K562 (cell line): ENCODE data around the gene VMP1. TPM values are rescaled to one million over a fixed set of nuclear protein-coding genes. Genes with fewer than 3 reads are reported as not detected.

Experiments
- ATF7 ChIP-seq: fragments of 450-650 bp; IDR thresholded peaks from 2 replicates; pipeline ENCODE4 v1.7.1; 2014; ENCODE audit warnings: mild to moderate bottlenecking, moderate library complexity
- BDP1 ChIP-seq: IDR thresholded peaks from 3 replicates; pipeline ENCODE4 v1.6.1; 2011; ENCODE audit not compliant: insufficient read length, insufficient read depth
- CEBPG ChIP-seq, 3 experiments: fragments of 200-800 bp in 1 of 3; sonication (Bioruptor generic) in 1 of 3; sonication (generic) in 1 of 3; formaldehyde crosslinking in 1 of 3; IDR thresholded peaks in 2 of 3; conservative IDR thresholded peaks in 1 of 3; 2 replicates each; pipeline versions ENCODE4 v1.6.1 to v1.8.0; 2016 to 2022; ENCODE audit warnings: missing compliant biosample characterization in 2 of 3, missing genetic modification characterization in 2 of 3, mild to moderate bottlenecking in 1 of 3, missing genetic modification reagents in 1 of 3
- ID3 ChIP-seq, 2 experiments: fragments of 250-450 bp in 1 of 2; fragments of 450-650 bp in 1 of 2; sonication (Bioruptor Pico) in 1 of 2; IDR thresholded peaks; 2 replicates each; pipeline versions ENCODE4 v1.6.1 to v1.8.0; 2016 to 2021; ENCODE audit warnings: mild to moderate bottlenecking in 2 of 2, moderate library complexity in 2 of 2, missing compliant biosample characterization in 1 of 2, missing genetic modification characterization in 1 of 2
- POLR2A ChIP-seq: fragments of 450-650 bp; conservative IDR thresholded peaks from 2 replicates; pipeline ENCODE4 v1.6.1; 2016
- RHOXF2B ChIP-seq: fragments of 250-450 bp; sonication (Bioruptor Pico); conservative IDR thresholded peaks from 2 replicates; pipeline ENCODE4 v1.5.1; 2021
- SAFB2 ChIP-seq: fragments of 200-400 bp; formaldehyde crosslinking; IDR thresholded peaks from 2 replicates; pipeline ENCODE4 v1.6.1; 2018; ENCODE audit warnings: borderline replicate concordance, low read length, low read depth, moderate library complexity; ENCODE audit not compliant: severe bottlenecking
- TBP ChIP-seq: optimal IDR thresholded peaks from 2 replicates; pipeline ENCODE3; 2011; ENCODE audit warnings: low read depth, low read length, improper control_type of control experiment
- ZNF239 ChIP-seq: fragments of 250-450 bp; sonication (Bioruptor Pico); IDR thresholded peaks from 2 replicates; pipeline ENCODE4 v1.4.0; 2020; ENCODE audit warnings: mild to moderate bottlenecking
- ZNF277 ChIP-seq: fragments of 250-450 bp; sonication (Bioruptor Pico); IDR thresholded peaks from 2 replicates; pipeline ENCODE4 v1.8.0; 2022; ENCODE audit warnings: inconsistent platforms, mild to moderate bottlenecking, moderate library complexity, borderline replicate concordance
- ZNF785 ChIP-seq: fragments of 250-450 bp; sonication (Bioruptor Pico); IDR thresholded peaks from 2 replicates; pipeline ENCODE4 v1.4.0; 2020; ENCODE audit warnings: mild to moderate bottlenecking
- ZSCAN32 ChIP-seq: fragments of 450-650 bp; formaldehyde crosslinking; IDR thresholded peaks from 2 replicates; pipeline ENCODE4 v1.4.0; 2020; ENCODE audit warnings: mild to moderate bottlenecking, moderate library complexity
- polyA plus RNA-seq, 8 experiments: library from polyadenylated mRNA; depleted of rRNA in 4 of 8; stranded (reverse) in 5 of 8; unstranded in 3 of 8; fragments of >200 nt; fragmentation: Nextera tagmentation in 2 of 8; fragmentation: Illumina TruSeq in 1 of 8; extraction: Ambion mirVana in 2 of 8; extraction: Trizol in 1 of 8; gene quantifications; 2 replicates each; pipeline versions ENCODE4 v1.2.1 to v1.2.3, GENCODE V29; 2011 to 2014; ENCODE audit warnings: inconsistent platforms in 1 of 8, missing spikeins in 1 of 8
- total RNA-seq, 7 experiments: library from RNA; depleted of rRNA in 6 of 7; stranded (reverse); fragments of >200 nt in 6 of 7; fragmentation: Illumina TruSeq in 2 of 7; extraction: Trizol in 2 of 7; gene quantifications; 2 replicates each; pipeline versions ENCODE4 v1.2.1 to v1.2.3, GENCODE V29; 2011 to 2021; ENCODE audit warnings: low replicate concordance in 1 of 7
- TF ChIP-seq, protein P1 (sequence below): fragments of 250-450 bp; sonication (Bioruptor Pico); IDR thresholded peaks from 2 replicates; pipeline ENCODE4 v1.8.0; 2022; ENCODE audit warnings: moderate library complexity, mild to moderate bottlenecking, inconsistent platforms
- TF ChIP-seq, protein P2 (sequence below): fragments of 250-450 bp; sonication (Bioruptor Pico); IDR thresholded peaks from 2 replicates; pipeline ENCODE4 v1.8.0; 2022; ENCODE audit warnings: moderate library complexity, mild to moderate bottlenecking, inconsistent platforms
- TF ChIP-seq, protein P3 (sequence below): IDR thresholded peaks from 3 replicates; pipeline ENCODE4 v1.6.1; 2011; ENCODE audit warnings: borderline replicate concordance, mild to moderate bottlenecking, moderate library complexity; ENCODE audit not compliant: insufficient read length; ENCODE audit errors: extremely low read depth
- TF ChIP-seq, protein P4 (sequence below): fragments of 250-450 bp; sonication (Bioruptor Pico); IDR thresholded peaks from 2 replicates; pipeline ENCODE4 v1.4.0; 2020; ENCODE audit warnings: mild to moderate bottlenecking, moderate library complexity

VMP1 gene
- total and polyA plus RNA-seq, 9 of the 15 experiments (the other 6 are each of a cell fraction or from before 2014, with no cell fraction given): 123 to 304 (median 151) TPM

DNA sequence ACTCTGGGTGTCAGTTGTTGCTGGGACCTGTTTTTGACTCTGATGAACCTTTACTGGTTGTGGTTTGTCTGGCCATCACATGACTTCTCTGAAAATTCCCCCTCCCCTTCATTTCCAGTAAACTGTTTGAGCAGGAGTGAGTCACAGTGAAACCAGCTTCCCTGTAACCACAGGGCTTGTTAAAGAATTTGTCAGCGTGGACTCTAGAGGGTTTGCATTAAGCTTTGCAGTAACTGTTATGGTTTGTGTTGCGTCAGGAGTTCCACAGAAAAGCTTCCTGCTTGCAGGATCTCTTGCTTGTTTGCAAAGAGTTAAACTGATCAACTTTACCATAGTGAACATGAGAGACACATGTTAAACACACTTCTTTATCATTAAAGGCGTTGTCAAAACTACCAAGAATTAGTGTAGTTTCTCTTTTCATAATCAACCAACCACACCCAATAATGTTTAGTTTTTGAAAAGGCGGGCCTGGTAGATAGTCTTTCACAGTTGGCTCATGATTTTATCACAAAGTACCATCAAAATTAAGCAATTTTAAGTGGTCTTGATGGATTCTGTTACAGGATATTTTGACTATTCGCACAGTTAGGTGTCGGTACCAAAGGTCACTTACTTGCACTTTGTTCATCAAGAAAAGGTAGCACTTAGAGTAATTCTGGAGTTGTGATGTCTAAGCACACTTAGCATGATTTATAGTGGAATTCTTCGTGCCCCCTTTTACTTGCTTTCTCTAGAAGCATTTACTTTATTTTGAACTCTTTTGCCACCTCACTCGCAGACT, 79.3 kb downstream of the VMP1 start (continued):
- TF ChIP-seq, protein P1, sequence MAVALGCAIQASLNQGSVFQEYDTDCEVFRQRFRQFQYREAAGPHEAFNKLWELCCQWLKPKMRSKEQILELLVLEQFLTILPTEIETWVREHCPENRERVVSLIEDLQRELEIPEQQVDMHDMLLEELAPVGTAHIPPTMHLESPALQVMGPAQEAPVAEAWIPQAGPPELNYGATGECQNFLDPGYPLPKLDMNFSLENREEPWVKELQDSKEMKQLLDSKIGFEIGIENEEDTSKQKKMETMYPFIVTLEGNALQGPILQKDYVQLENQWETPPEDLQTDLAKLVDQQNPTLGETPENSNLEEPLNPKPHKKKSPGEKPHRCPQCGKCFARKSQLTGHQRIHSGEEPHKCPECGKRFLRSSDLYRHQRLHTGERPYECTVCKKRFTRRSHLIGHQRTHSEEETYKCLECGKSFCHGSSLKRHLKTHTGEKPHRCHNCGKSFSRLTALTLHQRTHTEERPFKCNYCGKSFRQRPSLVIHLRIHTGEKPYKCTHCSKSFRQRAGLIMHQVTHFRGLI: no peak
- TF ChIP-seq, protein P2, sequence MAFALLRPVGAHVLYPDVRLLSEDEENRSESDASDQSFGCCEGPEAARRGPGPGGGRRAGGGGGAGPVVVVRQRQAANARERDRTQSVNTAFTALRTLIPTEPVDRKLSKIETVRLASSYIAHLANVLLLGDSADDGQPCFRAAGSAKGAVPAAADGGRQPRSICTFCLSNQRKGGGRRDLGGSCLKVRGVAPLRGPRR (CRISPR knock-in tag): no peak
- TF ChIP-seq RHOXF2B (CRISPR knock-in tag) (no peak), CEBPG (CRISPR knock-in tag; IDR thresholded peaks at IDR 0.05) (peak; percentile 92), CEBPG (tag; conservative IDR thresholded peaks at IDR 0.05 in 1 of 2, IDR thresholded peaks at IDR 0.05 in 1 of 2) (peak; percentile 88 to 96), TBP (peak; percentile 82), ZNF785 (no peak), ID3 (CRISPR knock-in tag; IDR thresholded peaks at IDR 0.05) (no peak), ID3 (tag; IDR thresholded peaks at IDR 0.05) (no peak), ZSCAN32 (CRISPR knock-in tag) (no peak), ZNF239 (CRISPR knock-in tag) (no peak), BDP1 (no peak), POLR2A (peak; percentile 72), ATF7 (peak; percentile 92), SAFB2 (no peak), ZNF277 (CRISPR knock-in tag) (no peak)
- TF ChIP-seq, protein P3, sequence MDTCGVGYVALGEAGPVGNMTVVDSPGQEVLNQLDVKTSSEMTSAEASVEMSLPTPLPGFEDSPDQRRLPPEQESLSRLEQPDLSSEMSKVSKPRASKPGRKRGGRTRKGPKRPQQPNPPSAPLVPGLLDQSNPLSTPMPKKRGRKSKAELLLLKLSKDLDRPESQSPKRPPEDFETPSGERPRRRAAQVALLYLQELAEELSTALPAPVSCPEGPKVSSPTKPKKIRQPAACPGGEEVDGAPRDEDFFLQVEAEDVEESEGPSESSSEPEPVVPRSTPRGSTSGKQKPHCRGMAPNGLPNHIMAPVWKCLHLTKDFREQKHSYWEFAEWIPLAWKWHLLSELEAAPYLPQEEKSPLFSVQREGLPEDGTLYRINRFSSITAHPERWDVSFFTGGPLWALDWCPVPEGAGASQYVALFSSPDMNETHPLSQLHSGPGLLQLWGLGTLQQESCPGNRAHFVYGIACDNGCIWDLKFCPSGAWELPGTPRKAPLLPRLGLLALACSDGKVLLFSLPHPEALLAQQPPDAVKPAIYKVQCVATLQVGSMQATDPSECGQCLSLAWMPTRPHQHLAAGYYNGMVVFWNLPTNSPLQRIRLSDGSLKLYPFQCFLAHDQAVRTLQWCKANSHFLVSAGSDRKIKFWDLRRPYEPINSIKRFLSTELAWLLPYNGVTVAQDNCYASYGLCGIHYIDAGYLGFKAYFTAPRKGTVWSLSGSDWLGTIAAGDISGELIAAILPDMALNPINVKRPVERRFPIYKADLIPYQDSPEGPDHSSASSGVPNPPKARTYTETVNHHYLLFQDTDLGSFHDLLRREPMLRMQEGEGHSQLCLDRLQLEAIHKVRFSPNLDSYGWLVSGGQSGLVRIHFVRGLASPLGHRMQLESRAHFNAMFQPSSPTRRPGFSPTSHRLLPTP: no peak
- TF ChIP-seq, protein P4, sequence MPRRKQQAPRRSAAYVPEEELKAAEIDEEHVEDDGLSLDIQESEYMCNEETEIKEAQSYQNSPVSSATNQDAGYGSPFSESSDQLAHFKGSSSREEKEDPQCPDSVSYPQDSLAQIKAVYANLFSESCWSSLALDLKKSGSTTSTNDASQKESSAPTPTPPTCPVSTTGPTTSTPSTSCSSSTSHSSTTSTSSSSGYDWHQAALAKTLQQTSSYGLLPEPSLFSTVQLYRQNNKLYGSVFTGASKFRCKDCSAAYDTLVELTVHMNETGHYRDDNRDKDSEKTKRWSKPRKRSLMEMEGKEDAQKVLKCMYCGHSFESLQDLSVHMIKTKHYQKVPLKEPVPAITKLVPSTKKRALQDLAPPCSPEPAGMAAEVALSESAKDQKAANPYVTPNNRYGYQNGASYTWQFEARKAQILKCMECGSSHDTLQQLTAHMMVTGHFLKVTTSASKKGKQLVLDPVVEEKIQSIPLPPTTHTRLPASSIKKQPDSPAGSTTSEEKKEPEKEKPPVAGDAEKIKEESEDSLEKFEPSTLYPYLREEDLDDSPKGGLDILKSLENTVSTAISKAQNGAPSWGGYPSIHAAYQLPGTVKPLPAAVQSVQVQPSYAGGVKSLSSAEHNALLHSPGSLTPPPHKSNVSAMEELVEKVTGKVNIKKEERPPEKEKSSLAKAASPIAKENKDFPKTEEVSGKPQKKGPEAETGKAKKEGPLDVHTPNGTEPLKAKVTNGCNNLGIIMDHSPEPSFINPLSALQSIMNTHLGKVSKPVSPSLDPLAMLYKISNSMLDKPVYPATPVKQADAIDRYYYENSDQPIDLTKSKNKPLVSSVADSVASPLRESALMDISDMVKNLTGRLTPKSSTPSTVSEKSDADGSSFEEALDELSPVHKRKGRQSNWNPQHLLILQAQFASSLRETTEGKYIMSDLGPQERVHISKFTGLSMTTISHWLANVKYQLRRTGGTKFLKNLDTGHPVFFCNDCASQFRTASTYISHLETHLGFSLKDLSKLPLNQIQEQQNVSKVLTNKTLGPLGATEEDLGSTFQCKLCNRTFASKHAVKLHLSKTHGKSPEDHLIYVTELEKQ (CRISPR knock-in tag): no peak
